Measurements from ENCODE around the gene H2AZ1. TPM values are rescaled to one million over a fixed set of nuclear protein-coding genes. Genes with fewer than 3 reads are reported as not detected.

H2AZ1 gene
- total and polyA plus RNA-seq, 12 donors: 49.7 to 234 (median 85.6) TPM

DNA sequence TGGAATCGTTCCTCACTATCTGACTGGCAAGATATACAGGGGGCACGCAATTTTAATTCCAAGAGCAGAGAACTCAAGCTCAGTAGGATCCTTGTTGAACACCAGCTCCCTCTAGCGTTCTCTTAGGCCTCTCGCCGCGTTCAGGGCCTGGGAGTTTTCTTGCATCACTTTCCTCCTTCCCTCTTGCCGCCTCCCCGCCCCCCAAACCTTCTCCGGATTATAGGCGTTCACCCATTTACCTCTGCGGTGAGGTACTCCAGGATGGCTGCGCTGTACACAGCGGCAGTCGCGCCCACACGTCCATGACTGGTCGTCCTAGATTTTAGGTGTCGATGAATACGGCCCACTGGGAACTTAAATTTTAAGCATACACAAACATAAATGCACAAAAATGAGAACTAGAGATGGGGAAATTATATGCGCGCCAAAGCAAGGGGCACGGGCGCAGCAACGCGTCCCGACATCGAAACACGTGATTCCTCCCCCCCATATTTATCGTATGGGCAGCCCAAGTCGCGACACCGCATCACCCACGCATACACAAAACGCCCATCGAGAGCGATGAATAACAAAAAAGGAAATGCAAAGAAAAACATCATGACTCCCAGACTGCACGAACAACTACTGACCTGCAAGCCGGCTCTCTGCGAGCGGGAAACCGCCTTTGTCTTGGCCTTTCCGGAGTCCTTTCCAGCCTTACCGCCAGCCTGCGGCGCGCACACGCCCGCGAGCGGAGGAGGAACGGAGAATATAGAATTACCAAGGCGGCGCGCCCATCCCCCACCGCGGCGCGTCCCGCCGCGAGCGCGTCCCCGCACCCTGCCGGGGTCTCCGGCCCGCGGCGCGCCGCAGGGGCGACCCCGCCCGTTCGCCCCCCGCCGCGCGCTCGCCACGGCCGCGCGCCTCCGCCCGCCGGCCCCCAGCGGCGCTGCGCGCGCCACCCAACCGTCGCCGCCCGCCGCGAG, 759 bp downstream of the H2AZ1 start:
- intact Hi-C loops (cut with DNase I): loop anchor here (5.0 to 10.0 kb wide), 3 partner anchors 55 to 385 kb away; partner anchors contain the start of genes DAPP1 (in 1 of the 2), LAMTOR3 (in 1 of the 2) and TRMT10A (in 1 of the 2)
- peaks cover 5 to 35% of the 10 kb centered on the region in 2 donors for H3K4me1 ChIP-seq (replicated peaks in 1 of 2)
- peak overlapping the region; percentile 57 to 93 (median 88) for H3K27ac ChIP-seq

DNA sequence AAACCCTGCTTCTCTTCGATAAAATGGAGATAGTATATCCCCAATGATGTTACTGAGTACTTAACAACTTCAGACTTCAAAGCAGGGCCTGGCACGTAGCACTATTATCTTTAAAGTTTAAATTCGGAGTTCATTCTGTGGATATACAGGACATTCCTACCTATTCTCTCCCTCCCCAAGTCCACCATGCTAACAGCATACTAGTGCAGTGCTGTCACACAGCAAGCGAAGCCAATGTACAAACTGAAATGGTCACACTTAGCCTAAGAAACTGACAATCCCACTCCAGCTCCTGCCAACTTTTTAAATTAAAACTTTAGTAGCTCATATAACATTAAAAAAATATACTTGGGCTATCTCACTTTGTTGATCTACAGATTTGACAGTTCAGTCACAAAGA, 2.5 kb downstream of the H2AZ1 start:
- Histone ChIP-seq H3K36me3 (replicated peaks in 1 of 2) (peaks cover 0 to 9% of the 10 kb centered on the region in 2 donors), H3K9me3 (replicated peaks in 1 of 3) (no peaks in the 10 kb centered on the region), H3K27ac (peak overlapping the region in 4 of 5 donors; percentile 83 to 93 (median 92)), H3K4me1 (replicated peaks in 1 of 2) (peaks cover 5 to 45% of the 10 kb centered on the region in 2 donors), H3K4me3 (no peak overlapping the region), H3K27me3 (no peaks in the 10 kb centered on the region)
- intact Hi-C loops (cut with DNase I): loop anchor here (5.0 to 10.0 kb wide), 3 partner anchors 53 to 383 kb away; partner anchors contain the start of genes DAPP1 (in 1 of the 2), LAMTOR3 (in 1 of the 2) and TRMT10A (in 1 of the 2)
- no peak for TF ChIP-seq POLR2A (IDR thresholded peaks at IDR 0.05)
- TF ChIP-seq, protein P1, sequence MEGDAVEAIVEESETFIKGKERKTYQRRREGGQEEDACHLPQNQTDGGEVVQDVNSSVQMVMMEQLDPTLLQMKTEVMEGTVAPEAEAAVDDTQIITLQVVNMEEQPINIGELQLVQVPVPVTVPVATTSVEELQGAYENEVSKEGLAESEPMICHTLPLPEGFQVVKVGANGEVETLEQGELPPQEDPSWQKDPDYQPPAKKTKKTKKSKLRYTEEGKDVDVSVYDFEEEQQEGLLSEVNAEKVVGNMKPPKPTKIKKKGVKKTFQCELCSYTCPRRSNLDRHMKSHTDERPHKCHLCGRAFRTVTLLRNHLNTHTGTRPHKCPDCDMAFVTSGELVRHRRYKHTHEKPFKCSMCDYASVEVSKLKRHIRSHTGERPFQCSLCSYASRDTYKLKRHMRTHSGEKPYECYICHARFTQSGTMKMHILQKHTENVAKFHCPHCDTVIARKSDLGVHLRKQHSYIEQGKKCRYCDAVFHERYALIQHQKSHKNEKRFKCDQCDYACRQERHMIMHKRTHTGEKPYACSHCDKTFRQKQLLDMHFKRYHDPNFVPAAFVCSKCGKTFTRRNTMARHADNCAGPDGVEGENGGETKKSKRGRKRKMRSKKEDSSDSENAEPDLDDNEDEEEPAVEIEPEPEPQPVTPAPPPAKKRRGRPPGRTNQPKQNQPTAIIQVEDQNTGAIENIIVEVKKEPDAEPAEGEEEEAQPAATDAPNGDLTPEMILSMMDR (IDR thresholded peaks at IDR 0.05): no peak
- DNase-seq: no peak
- WGBS, 4 donors: 78 to 89% (median 85%) methylated on average over 4 of the region's 4 CpGs

More for the DNA sequence above, 759 bp downstream of the H2AZ1 start:
- TF ChIP-seq, protein P1 (IDR thresholded peaks at IDR 0.05): peak; percentile 70 to 93 (median 82)
- TF ChIP-seq POLR2A (IDR thresholded peaks at IDR 0.05): peak in 1 of 2 donors; percentile 18
- H3K36me3 ChIP-seq (replicated peaks in 1 of 2): peaks cover 0 to 9% of the 10 kb centered on the region in 2 donors
- no peaks in the 10 kb centered on the region for H3K9me3 ChIP-seq (replicated peaks in 1 of 3)
- 0% methylated on average over 41 to 98 of the region's 98 CpGs for WGBS, 4 donors
- no peaks in the 10 kb centered on the region for H3K27me3 ChIP-seq
- peak; percentile 87 to 96 (median 91) for DNase-seq
- peak overlapping the region; percentile 11 to 69 (median 44) for H3K4me3 ChIP-seq

DNA sequence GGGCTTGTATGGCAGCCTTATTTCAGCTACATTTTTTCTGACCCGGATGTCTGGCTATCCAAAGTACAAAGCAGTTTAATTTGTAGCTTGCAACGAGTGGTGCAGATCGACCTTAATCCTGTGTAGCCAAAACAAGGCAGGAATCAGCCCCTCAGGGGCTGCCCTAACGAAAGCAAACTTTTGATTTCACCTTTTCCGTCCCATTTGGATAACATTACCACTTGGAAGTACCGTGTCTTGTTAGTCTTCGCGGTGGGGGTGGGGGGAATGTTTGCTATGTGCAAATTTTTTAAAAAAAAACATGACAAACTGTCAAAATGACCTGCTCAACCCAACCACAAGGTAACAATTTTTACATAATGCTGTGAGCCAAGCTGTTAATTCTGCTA, 2.9 kb downstream of the H2AZ1 start:
- intact Hi-C loops (cut with DNase I): loop anchor here (5.0 to 10.0 kb wide), 3 partner anchors 52 to 382 kb away; partner anchors contain the start of genes DAPP1 (in 1 of the 2), LAMTOR3 (in 1 of the 2) and TRMT10A (in 1 of the 2)
- peak overlapping the region; percentile 74 to 93 (median 91) for H3K27ac ChIP-seq
- H3K9me3 ChIP-seq (replicated peaks in 1 of 3): no peaks in the 10 kb centered on the region
- peak overlapping the region in 1 of 4 donors; percentile 91 for H3K4me3 ChIP-seq
- TF ChIP-seq POLR2A (IDR thresholded peaks at IDR 0.05): no peak
- TF ChIP-seq, protein P1 (IDR thresholded peaks at IDR 0.05): no peak
- H3K4me1 ChIP-seq (replicated peaks in 1 of 2): peaks cover 5 to 45% of the 10 kb centered on the region in 2 donors
- DNase-seq: no peak
- H3K27me3 ChIP-seq: no peaks in the 10 kb centered on the region
- 17 to 25% (median 22%) methylated on average over 8 of the region's 8 CpGs for WGBS, 4 donors
- H3K36me3 ChIP-seq (replicated peaks in 1 of 2): peaks cover 0 to 9% of the 10 kb centered on the region in 2 donors
